Raji (cell line): ENCODE results near the gene LRRC19.
A peak's percentile ranks its signal among the peaks of the same experiment; 100 is the strongest.

Experiments used
- POLR2A ChIP-seq: IDR thresholded peaks from 2 replicates; pipeline ENCODE4 v1.6.1; 2011; ENCODE audit warnings: low read depth, low read length, control low read depth; ENCODE audit not compliant: insufficient read depth

Gene LRRC19

DNA sequence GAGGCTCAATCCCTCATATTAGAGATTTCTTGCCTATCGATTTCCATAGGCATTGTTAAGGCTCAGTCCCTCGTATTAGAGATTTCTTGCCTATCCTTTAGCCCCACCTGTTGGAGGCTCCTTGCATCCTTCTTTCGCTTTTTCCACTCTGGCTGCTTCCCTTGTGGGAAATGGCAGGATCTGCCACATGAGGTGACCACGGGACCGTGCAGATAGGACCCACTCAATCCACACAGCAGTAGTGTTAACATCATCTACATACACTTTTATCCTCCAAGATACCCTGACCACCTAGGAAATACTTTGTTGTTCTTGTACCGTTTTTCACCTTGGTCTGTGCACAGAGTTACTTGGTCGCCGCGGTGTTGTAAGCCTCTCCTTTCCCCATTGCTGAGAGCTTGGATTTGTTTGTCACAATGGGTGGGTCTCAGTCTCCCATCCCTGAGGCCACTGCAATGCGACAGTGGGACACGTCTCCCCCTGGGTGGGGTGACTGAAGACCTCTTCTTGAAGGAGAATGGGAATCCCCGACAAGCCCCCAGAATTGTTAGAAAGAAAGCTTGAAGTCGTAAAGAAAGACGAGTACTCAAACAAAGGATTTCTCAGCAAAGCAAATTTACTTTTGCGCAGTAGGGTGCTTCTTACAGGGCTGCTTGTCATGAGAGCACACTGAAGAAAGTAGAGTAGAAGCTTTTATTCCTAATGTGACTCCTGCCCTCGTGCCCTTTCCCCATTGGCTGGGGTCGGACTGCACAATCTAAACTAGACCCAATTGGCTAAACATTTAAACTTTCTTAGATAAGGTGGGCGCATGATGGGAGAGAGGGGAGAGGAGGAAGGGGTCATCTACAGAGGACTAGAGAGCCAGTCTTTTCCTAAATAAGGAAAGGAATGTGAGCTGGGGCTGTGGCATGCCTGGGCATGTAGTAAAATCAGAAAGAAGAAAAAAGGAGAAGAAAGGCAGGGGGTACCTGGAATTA is 29.5 kb downstream of the LRRC19 start:
- no peak for TF ChIP-seq POLR2A

GRCh38 chr9:26974927-26975326 is 30.5 kb downstream of the LRRC19 start:
- TF ChIP-seq POLR2A = no peak

- no peak for TF ChIP-seq POLR2A
Observed at GRCh38 chr9:26973989-26974388, 31.5 kb downstream of the LRRC19 start.

DNA sequence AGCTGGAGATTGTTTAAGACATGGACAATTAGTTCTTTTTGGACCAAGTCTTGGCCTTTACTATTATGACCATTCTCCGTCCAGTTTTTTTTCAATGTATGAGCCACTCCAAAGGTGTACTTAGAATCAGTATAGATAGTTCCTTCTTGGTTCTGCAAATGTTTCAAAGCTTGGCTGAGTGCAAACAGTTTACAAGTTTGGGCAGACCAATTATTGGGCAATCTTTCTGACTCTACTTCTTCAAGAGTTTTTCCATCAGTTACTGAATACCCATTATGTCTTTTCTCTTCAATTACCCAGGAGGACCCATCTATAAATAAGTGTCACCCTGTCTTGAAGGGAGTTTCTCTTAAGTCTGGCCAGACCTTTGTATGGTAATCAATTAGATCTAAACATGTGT is 33.8 kb downstream of the LRRC19 start:
- TF ChIP-seq POLR2A = no peak

DNA sequence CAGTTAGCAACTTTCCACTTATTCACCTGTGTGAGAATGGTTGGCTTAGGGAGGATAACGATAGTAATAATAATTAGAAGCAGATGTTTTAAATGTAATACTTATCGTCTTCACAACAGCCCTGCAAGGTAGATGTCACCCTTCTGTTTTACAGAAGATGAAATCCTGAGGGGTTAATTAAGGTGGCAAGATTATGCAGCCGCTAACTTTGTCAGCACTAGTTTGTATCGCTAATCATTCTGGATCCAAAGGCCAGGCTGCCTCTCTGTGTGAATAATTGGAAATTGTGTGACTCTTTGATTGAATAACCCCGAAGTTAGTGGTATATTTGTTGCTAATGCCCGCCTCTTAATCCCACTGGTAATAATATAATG is 48.6 kb downstream of the LRRC19 start:
- TF ChIP-seq POLR2A = no peak

- peak; percentile 70 for TF ChIP-seq POLR2A
Observed at GRCh38 chr9:26955921-26956859, 49.3 kb downstream of the LRRC19 start, which contains the start of gene IFT74. TSS of gene IFT74 (plus strand) at chr9:26956412. CDS start at chr9:26961968, 5,556 bp downstream.

DNA sequence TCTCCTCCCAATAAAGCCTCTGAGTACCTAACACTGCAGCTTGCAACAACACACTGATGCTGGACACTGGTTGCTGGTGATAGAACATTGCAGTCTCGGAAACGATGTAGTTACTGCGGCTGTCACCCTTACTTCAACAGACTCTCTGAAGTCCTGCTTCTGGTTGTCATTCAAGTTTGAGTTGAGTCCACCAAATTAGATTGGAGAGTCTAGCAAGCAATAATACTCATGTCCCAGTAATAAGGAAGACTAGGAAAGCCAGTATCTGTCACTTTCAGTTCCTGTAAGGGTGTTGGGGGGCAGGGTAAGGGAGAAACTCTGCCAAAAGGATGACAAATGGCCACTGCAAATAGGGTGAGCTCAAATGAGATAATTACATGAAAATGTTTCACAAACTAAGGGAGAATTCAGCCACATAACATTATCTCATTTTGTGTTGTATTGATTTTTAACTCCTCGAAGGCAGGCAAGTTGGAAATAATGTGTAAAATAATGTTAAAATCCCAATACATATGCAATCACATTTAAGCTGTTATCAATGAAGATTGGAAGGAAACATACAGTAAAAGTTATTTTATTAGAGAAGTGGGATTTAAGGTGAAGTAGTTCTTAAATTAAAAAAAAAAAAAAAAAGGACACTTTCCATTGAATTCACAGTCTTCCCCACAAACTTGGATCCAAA is 50.1 kb downstream of the LRRC19 start:
- no peak for TF ChIP-seq POLR2A

DNA sequence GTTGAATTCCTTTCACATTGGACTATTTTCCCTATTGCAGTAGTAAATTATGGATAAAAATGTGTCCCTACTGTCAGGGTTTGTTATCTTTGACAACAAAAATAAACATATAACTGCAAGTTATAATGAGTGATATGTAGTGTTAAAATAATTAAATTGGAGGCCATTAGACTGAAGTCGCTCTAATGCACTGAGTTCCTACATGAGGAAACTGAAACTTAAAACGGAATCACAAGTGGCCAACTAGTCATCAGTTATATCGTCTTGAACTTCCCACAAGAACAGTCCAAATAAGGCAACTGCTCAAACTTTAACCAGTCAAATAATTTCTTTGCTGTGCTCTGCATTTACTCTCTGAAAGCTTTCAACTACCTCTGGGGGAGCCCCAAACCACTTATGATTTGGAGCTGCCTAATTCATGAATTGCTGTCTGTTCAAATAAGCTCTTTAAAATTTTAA is 51.4 kb downstream of the LRRC19 start:
- TF ChIP-seq POLR2A = no peak

- no peak for TF ChIP-seq POLR2A
Observed at GRCh38 chr9:26951794-26952193, 53.7 kb downstream of the LRRC19 start.

DNA sequence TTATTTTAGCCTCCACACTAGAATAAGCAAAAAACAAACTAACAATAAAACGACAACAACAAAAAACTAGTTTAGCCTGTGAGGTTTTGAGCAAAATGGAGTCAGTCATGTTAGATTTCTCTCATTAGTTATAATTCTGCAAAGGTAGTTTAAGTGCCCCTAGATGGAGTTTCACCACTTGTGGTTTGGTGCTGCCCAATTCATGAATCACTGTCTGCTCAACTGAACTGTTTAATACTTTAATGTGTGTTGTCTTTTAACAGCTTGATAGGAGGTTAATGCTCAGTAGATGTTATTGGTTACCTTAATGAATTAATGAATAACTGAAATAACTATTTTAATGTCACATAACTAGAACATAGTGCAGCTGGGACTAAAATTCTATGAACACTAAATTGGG is 55.0 kb downstream of the LRRC19 start:
- no peak for TF ChIP-seq POLR2A

- TF ChIP-seq POLR2A = no peak
Observed at GRCh38 chr9:26949637-26950069, 55.8 kb downstream of the LRRC19 start.

DNA sequence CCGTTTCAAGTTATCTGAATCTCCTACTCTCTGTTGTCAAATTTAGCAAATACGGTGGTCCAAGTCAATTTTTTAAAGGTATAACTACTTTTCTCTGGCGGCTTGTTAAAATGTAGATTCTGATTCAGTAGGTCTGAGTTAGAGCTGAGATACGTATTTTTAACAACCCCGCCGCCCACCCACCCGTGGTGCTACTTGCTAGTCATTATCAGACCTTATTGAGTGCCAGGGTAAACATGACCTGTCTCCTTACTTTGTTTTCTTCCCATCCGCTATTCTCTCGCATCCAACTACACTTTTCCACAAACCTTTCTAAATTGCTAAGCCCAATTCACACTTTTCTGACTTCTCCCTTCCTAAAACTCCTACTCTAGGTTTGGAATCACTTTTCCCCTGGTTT is 57.7 kb downstream of the LRRC19 start:
- TF ChIP-seq POLR2A = no peak

DNA sequence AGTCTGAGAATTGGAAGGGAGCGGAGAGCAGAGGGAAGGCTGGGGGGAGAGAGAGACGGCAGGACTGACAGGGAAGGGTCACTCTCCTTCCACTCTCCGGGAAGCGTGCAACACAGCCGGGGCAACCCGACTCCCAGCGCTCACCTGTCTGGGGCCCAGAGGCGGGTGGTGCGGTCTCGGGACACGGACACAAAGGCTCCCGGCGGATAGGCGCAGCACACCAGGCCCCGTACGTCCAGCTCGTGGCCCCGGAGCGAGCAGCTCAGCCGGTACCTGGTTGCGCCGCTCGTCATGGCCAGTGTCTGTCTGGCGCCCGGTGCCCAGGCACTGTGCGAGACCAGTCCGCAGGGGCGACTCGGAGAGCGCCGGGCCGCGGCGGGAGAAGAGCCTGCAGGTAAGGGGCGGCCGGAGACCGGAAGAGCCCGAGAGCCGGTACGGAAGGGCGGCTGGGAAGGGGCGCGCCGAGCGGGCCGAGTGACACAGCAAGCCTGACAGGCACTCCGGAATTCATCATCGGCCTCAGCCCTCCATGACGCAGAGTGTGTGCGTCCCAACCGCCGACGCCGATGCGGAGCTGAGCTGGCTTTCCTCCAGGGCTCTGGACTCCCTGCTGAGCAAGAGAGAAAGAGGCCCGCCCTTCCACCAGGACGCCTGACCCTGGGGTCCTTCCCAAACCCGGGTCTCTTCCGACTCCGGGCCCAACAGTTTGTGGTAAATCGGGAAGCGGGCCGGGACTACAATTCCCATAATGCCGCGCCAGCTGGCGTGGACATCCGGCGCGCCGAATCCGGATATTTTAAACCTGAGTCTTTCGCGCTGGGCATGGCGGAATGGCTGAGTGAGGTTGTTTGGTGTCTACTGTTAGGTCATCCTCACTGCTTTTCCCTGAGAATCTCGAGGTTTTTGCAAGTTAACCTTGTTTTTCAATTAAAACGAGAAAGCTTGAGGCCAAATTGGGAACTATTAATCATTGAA is 58.4 kb downstream of the LRRC19 start, which contains the start of gene PLAA:
TSS of gene PLAA (minus strand) at position 490 of the 975 bp plus-strand sequence. CDS start at position 293, 197 bp downstream.
- TF ChIP-seq POLR2A = peak; percentile 77

DNA sequence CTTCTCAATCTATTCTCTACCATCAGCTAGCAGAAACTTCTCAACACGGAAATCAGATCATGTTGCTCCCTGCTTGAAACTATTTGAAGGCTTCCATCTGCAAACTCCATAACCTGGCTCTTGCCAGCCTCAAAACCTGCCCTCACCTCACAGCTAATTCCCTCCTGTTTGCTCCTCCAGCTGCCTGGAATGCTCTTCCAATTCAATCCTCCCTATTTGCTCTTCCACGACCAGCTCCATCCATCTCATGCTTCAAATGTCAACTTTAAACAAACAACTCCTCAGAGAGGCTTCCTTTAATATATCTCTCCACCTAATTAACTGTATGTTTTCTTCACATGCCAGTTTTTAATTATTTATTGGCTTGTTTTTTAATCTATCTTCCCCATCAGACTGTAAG is 59.9 kb downstream of the LRRC19 start:
- TF ChIP-seq POLR2A = no peak
